HG03108 (cell line): ENCODE results near the gene SGIP1.
"Not testable (repeated sequence)": the region's sequence is repeated elsewhere in the genome, so short reads cannot be mapped to it uniquely, and the experiment has no call there.

Source experiments
- ATAC-seq: cut with Tn5 transposase; IDR thresholded peaks from one replicate; pipeline ENCODE4 v1.9.1; 2021; ENCODE audit warnings: moderate library complexity; ENCODE audit not compliant: unreplicated experiment

Gene SGIP1

GRCh38 chr1:66725885-66726665, 192.1 kb downstream of the SGIP1 start:
- ATAC-seq, result peak; percentile 77

- ATAC-seq, result no peak
These were observed 194.1 kb downstream of the SGIP1 start for GRCh38 chr1:66728021-66728420.

DNA sequence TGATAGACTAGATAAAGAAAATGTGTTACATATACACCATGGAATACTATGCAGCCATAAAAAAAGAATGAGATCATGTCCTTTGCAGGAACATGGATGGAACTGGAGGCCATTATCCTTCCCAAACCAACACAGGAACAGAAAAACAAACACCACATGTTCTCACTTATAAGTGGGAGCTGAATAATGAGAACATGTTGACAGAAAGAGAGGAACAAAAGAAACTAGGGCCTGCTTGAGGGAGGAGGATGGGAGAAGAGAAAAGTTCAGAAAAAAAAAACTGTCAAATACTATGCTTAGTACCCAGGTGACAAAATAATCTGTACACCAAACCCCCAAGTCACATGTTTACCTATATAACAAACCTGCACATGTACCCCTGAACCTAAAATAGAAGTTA, 194.8 kb downstream of the SGIP1 start:
- not testable (repeated sequence) for ATAC-seq

DNA sequence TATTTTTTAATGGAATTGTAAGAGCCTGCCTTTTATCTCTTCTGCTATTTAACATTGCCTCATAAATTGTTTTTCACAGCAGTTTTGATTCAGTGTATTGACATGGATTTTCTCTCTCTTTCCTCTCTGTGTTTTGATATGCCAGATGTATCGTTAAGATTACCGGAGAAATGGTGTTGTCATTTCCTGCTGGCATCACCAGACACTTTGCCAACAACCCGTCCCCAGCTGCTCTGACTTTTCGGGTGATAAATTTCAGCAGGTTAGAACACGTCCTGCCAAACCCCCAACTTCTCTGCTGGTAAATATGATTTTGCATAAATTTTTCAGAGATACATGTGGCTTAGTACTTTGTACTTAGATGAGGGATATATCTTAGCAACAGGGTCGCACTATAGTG, 195.2 kb downstream of the SGIP1 start:
- ATAC-seq, result no peak

DNA sequence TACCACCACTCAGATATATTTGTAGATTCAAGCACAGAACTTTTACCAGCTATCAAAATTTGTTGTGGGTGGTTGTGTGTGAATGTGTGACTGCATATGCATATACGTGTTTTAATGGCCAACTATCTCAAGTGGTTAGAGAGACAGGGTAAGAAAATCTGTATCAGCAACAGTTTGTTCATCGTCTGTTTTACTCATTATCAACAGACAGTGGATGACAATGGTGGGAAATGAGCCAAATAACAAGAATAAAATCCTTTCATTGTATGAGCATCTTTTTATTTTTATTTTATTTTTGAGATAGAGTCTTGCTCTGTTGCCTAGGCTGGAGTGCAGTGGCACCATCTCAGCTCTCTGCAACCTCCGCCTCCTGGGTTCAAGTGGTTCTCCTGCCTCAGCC, 195.6 kb downstream of the SGIP1 start:
- no peak for ATAC-seq

DNA sequence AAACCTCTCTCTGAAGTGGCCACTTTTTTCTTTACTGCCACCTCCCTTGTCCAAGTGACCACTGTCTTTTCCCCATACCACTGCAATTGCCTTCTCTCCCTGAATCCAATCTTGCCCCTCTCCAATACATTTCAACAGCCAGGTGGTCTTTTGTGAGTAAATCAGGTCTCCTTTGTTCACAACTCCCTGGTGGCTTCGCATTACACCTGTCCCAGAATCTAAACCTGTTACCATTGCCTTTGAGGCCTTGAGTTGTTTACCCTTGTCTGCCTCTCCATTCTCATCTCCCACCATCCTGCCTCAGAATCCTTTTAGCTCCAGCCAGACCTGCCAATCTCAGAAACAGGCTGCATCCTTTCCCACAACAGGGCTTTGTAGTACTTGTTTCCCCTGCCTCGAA, 196.5 kb downstream of the SGIP1 start:
- no peak for ATAC-seq

DNA sequence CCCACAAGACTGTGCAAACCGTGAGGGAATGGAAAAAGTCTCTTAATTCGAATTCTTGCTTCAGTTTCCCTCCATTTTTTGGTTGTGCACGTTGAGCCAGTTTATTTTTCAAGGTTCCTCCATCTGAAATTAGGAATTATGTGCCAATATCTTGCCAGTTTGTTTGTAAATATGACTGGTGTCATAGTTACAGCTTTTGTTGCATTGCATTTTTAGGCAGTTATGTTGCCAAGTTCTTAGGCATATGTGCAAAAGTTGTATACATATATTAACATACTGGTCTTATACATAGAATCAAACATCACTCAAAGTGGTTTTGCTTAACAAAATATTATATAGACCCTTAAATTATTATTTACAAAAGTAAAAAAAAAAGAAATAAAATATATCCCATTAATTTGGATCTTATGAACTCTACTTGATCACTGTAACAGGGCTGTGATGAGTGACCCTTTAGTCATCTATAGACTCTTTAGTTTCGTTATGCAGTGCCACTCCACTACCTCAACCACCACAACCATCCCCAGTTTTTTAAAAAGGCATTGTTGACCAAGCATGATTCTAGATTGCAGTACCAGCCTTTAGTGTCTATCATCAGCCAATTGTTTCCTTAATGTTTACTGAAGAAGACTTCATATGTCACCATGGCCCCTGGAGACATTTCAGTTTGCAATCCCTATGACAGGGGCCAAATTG, 197.4 kb downstream of the SGIP1 start:
- ATAC-seq, result no peak

DNA sequence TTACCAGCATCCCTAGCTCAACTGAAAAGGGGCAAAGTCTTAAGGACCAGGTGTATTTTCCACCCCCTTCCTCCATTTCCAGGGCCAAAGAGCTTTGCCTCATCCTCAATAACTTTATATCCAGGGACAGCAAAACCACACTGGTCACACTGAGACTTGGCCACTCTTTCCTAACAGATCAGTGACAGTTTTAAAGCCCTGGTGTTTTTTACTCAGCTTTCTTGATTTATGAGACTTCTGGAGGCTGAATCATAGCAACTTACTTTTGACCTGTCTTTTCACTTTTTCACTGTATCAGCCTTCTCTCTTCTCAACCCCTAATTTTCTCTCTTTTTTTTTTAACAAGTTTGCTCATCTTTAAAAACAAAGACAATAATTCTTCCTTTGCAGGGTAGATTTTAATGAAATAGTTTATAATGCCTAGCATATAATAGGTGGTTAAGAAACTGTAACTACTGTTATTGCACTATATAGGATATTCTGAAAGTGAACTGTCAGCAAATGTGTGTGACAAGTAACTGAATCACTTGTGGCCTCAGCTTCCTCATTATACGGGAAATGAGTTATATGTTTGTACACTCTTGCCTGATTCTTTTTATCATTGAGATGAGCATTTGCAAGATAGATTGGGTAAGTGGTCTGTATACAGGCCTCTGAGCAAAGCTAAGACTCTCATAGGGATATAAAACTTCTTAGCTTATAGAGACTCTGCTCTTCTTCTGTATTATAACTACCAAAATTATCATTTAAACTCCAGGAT, 198.6 kb downstream of the SGIP1 start:
- ATAC-seq, result no peak

DNA sequence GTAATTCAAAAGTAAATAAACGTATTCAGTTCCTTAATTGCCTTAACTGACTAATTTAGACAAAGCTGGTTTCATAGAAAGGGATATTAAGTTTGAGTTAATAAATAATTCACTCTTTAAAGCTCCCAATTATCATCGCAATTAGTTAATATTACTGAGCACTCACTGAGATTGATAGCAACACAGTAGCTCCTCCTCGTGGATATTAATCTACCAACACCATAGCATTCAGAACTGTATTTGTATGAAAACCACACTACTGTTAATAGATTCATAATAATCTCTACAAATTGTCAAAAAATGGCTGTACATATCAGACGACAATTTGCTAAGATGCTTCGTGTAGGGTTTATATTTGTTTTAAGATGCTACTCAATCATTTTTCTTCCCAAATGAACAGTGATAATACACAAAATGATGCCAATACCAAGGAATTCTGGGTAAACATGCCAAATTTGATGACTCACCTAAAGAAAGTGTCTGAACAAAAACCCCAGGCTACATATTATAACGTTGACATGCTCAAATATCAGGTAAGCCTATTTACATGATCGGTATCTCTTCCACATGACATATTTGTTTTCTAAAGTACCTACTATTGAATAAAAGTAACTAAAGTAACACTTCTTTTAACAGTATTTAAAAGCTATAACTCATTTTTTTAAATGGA, 199.5 kb downstream of the SGIP1 start:
- ATAC-seq, result no peak

DNA sequence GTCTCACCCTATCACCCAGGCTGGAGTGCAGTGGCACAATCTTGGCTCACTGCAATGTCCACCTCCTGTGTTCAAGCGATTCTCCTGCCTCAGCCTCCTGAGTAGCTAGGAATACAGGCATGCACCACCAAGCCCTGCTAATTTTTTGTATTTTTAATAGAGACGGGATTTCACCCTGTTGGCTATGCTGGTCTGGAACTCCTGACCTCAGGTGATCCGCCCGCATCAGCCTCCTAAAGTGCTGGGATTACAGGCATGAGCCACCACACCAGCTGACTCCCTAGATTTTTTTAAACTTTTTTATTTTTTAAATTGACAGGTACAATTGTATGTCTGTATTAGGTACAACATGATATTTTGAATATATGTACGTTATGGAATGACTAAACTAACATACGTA, 200.6 kb downstream of the SGIP1 start:
- not testable (repeated sequence) for ATAC-seq

DNA sequence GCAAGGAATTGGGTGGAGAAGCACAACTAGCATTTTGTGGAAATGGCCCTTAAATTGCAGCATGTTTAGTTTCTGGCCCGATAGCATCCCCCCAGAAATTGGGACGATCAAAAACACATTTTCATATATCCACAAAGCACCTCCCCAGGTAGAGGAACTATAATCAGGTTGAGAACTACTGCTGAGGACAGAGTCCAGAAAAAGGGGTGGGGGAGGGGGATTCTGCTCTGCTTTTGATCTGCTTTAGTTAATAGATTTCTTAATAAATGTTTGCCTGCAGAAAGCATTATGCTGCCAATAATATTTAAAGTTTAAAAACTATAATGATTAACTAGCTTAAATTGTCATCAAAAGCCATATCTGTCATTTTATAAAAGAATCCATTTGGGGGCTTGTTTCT, 203.9 kb downstream of the SGIP1 start:
- ATAC-seq, result no peak

GRCh38 chr1:66739401-66740157, 205.6 kb downstream of the SGIP1 start:
- ATAC-seq, result no peak

DNA sequence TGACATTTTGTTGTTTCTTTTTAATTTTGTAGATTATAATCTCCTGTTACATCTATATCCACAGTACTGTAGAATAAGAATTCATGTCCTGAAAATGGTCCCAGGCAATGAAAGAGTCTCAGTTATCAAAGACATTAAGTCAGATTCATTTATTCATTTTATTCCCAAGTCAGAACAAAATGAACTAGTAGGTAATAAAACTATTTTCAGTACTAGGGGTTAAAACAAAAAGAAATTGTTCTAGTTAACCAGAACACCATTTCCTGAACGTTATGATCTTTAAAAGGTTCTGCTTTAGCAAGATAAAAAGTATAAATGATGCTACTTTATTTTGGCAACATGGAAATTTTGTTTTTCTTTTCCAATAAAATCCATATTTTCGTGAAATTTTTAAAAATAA, 211.5 kb downstream of the SGIP1 start:
- ATAC-seq, result no peak

DNA sequence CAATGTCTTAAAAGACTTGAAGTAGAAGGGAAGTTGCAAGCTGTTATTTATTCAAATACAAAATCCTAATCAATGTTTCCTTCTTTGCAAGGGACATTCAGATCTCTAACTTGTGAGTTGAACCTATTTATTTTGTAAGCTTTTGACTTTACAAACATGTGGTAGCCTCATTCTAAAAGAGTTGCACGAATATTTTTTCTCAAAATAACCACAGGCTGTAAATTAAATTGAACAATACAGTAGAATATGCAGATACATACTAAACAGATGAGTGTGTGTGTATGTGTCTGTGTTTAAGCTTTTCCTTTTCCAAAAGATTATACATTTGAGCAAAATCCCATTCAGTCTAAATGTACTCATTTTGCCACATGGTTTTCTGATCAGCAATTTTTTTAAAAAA, 213.5 kb downstream of the SGIP1 start:
- no peak for ATAC-seq

DNA sequence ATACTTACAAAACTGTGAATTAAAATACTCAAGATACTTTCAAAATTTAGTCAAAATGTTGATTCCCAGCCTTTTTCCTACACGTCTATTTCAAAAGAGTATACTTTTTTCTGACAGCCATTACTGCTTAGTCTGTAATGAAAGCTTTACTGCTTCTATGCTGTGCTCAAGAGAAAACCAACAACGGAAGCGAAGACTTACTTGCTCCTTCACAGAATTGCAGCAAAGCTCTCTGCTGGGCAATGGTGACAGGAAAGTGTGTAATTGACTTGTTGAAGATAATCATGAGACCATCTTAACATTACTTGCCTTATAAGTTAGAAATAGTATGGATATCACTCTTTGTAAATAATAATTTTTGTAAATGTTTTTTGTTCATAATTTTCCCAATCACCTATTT, 216.6 kb downstream of the SGIP1 start:
- ATAC-seq, result no peak

- no peak for ATAC-seq
These were observed 217.2 kb downstream of the SGIP1 start for GRCh38 chr1:66751160-66751559.

- no peak for ATAC-seq
These were observed 218.1 kb downstream of the SGIP1 start, which contains the start of gene DYNLT5 for GRCh38 chr1:66752000-66752592. Gene DYNLT5, plus strand, starts transcription at chr1:66752459. Its CDS starts 2,200 bp downstream, at chr1:66754659.

GRCh38 chr1:66752671-66753371, 218.9 kb downstream of the SGIP1 start:
- ATAC-seq, result no peak

- no peak for ATAC-seq
These were observed 223.8 kb downstream of the SGIP1 start for GRCh38 chr1:66757722-66758240.
